Measurements from ENCODE around the gene CAV3. TPM values are rescaled to one million over a fixed set of nuclear protein-coding genes. Genes with fewer than 3 reads are reported as not detected.

Gene CAV3
- total RNA-seq, 2 donors from 2014 or later: not detected

- Mint-ChIP-seq H3K36me3 (no peaks in the 10 kb centered on the region), H3K27ac (no peak overlapping the region), H3K9me3 (no peaks in the 10 kb centered on the region)
- DNase-seq (ENCODE audit: low spot score in 2 of 2) (peak in 1 of 2 donors; percentile 7), ATAC-seq (peak; percentile 9 to 37)
Observed at GRCh38 chr3:8768364-8769087, 34.9 kb downstream of the CAV3 start.

GRCh38 chr3:8769088-8769822 lies 35.7 kb downstream of the CAV3 start, which contains the start of gene OXTR:
Gene OXTR, minus strand, starts transcription at chr3:8769613. Its CDS starts 1,426 bp downstream, at chr3:8768187.
- H3K27ac Mint-ChIP-seq: no peak within 1 kb of the TSS
- H3K9me3 Mint-ChIP-seq: no peaks in the 10 kb centered on the region
- ATAC-seq: peak; percentile 86 to 91
- DNase-seq (ENCODE audit: low spot score in 2 of 2): peak in 1 of 2 donors; percentile 81
- no peaks in the 10 kb centered on the region for H3K36me3 Mint-ChIP-seq

- ATAC-seq (no peak), DNase-seq (ENCODE audit: low spot score in 2 of 2) (no peak)
- H3K27ac Mint-ChIP-seq: no peak overlapping the region
- no peaks in the 10 kb centered on the region for H3K9me3 Mint-ChIP-seq
- H3K36me3 Mint-ChIP-seq: no peaks in the 10 kb centered on the region
Observed at GRCh38 chr3:8773941-8774542, 40.4 kb downstream of the CAV3 start.

- Mint-ChIP-seq H3K36me3 (no peaks in the 10 kb centered on the region), H3K9me3 (no peaks in the 10 kb centered on the region), H3K27ac (no peak overlapping the region)
- DNase-seq (ENCODE audit: low spot score in 2 of 2) (no peak), ATAC-seq (no peak)
Observed at GRCh38 chr3:8775181-8775580, 41.6 kb downstream of the CAV3 start.

- ATAC-seq (no peak), DNase-seq (ENCODE audit: low spot score in 2 of 2) (no peak)
- no peaks in the 10 kb centered on the region for H3K9me3 Mint-ChIP-seq
- H3K27ac Mint-ChIP-seq: no peak overlapping the region
- no peaks in the 10 kb centered on the region for H3K36me3 Mint-ChIP-seq
Observed at GRCh38 chr3:8775602-8776001, 42.0 kb downstream of the CAV3 start.

- ATAC-seq: no peak
- Mint-ChIP-seq H3K27ac (no peak overlapping the region), H3K36me3 (no peaks in the 10 kb centered on the region), H3K9me3 (no peaks in the 10 kb centered on the region)
- no peak for DNase-seq (ENCODE audit: low spot score in 2 of 2)
Observed at GRCh38 chr3:8776406-8776805, 42.8 kb downstream of the CAV3 start.

GRCh38 chr3:8777201-8777977 lies 43.8 kb downstream of the CAV3 start:
- no peak overlapping the region for H3K27ac Mint-ChIP-seq
- DNase-seq (ENCODE audit: low spot score in 2 of 2) (no peak), ATAC-seq (no peak)
- no peaks in the 10 kb centered on the region for H3K9me3 Mint-ChIP-seq
- H3K36me3 Mint-ChIP-seq: no peaks in the 10 kb centered on the region

GRCh38 chr3:8777978-8778267 lies 44.3 kb downstream of the CAV3 start:
- no peak for DNase-seq (ENCODE audit: low spot score in 2 of 2)
- H3K36me3 Mint-ChIP-seq: no peaks in the 10 kb centered on the region
- no peaks in the 10 kb centered on the region for H3K9me3 Mint-ChIP-seq
- no peak for ATAC-seq
- H3K27ac Mint-ChIP-seq: no peak overlapping the region

GRCh38 chr3:8778475-8778874 lies 44.9 kb downstream of the CAV3 start:
- Mint-ChIP-seq H3K9me3 (no peaks in the 10 kb centered on the region), H3K27ac (no peak overlapping the region), H3K36me3 (no peaks in the 10 kb centered on the region)
- ATAC-seq (no peak), DNase-seq (ENCODE audit: low spot score in 2 of 2) (no peak)

GRCh38 chr3:8780279-8780678 lies 46.7 kb downstream of the CAV3 start:
- DNase-seq (ENCODE audit: low spot score in 2 of 2) (no peak), ATAC-seq (no peak)
- H3K27ac Mint-ChIP-seq: no peak overlapping the region
- no peaks in the 10 kb centered on the region for H3K9me3 Mint-ChIP-seq
- H3K36me3 Mint-ChIP-seq: no peaks in the 10 kb centered on the region

GRCh38 chr3:8784676-8785435 lies 51.3 kb downstream of the CAV3 start:
- DNase-seq (ENCODE audit: low spot score in 2 of 2) (no peak), ATAC-seq (no peak)
- peaks cover 7 to 8% of the 10 kb centered on the region in 2 donors for H3K9me3 Mint-ChIP-seq
- H3K36me3 Mint-ChIP-seq: no peaks in the 10 kb centered on the region
- no peak overlapping the region for H3K27ac Mint-ChIP-seq

GRCh38 chr3:8790529-8790928 lies 56.9 kb downstream of the CAV3 start:
- H3K27ac Mint-ChIP-seq: no peak overlapping the region
- no peak for ATAC-seq

GRCh38 chr3:8793242-8793641 lies 59.6 kb downstream of the CAV3 start:
- peak overlapping the region in 1 of 2 donors; percentile 57 for H3K27ac Mint-ChIP-seq
- DNase-seq (ENCODE audit: low spot score in 2 of 2) (no peak), ATAC-seq (no peak)
- no peaks in the 10 kb centered on the region for H3K36me3 Mint-ChIP-seq
- peaks cover 7 to 15% of the 10 kb centered on the region in 2 donors for H3K9me3 Mint-ChIP-seq

More at GRCh38 chr3:8790529-8790928, 56.9 kb downstream of the CAV3 start:
- Mint-ChIP-seq H3K9me3 (peaks cover 7 to 15% of the 10 kb centered on the region in 2 donors), H3K36me3 (no peaks in the 10 kb centered on the region)
- DNase-seq (ENCODE audit: low spot score in 2 of 2): no peak

- Mint-ChIP-seq H3K9me3 (peaks cover 4 to 11% of the 10 kb centered on the region in 2 donors), H3K36me3 (no peaks in the 10 kb centered on the region), H3K27ac (no peak overlapping the region)
- ATAC-seq (no peak), DNase-seq (ENCODE audit: low spot score in 2 of 2) (no peak)
Observed at GRCh38 chr3:8794247-8794646, 60.6 kb downstream of the CAV3 start.

Data from activated naive CD4-positive, alpha-beta T cell treated with anti-CD3 and anti-CD28 coated beads, Interleukin-2, amount 50 U/mL, for 72 hours (primary cell).